Prostate gland (tissue), 2 donors: Measurements from ENCODE around the gene SCG2.

ENCODE experiments used
- CTCF ChIP-seq, 4 experiments: fragments of 200-600 bp in 2 of 4; fragments of 450-650 bp in 2 of 4; sonication (generic) in 2 of 4; IDR thresholded peaks; 1 replicate in 3 of 4; 2 replicates in 1 of 4; pipeline ENCODE4 v1.5.1; 2016 to 2019; ENCODE audit warnings: antibody characterized with exemption in 4 of 4, mild to moderate bottlenecking in 2 of 4, moderate library complexity in 2 of 4
- POLR2A ChIP-seq: fragments of 450-650 bp; IDR thresholded peaks from one replicate; pipeline ENCODE4 v1.6.1; 2016; ENCODE audit warnings: antibody characterized with exemption, mild to moderate bottlenecking

GRCh38 chr2:223554923-223555322 lies 47.2 kb downstream of the SCG2 start:
- TF ChIP-seq CTCF (IDR thresholded peaks at IDR 0.05) (no peak), POLR2A (no peak)
